Memory B cell (primary cell): ENCODE measurements around the gene PAPLN.

Experiments
- ATAC-seq: fragments of 150-1000 bp; cut with Tn5 transposase; 2 replicates; pipeline ENCODE4 v1.10.0; 2021; ENCODE audit warnings: low read depth, mild to moderate bottlenecking, moderate library complexity
- DNase-seq, 2 donors: peaks; one replicate each; pipeline ENCODE4 v3.0.0; 2022; ENCODE audit warnings: low spot score in 2 of 2
- H3K27ac Mint-ChIP-seq: one replicate; pipeline ENCODE4 v1.8.0; 2022; ENCODE audit warnings: mild to moderate bottlenecking, moderate library complexity, mixed read lengths
- H3K27me3 Mint-ChIP-seq: one replicate; pipeline ENCODE4 v1.8.0; 2022; ENCODE audit warnings: mixed read lengths
- H3K36me3 Mint-ChIP-seq: one replicate; pipeline ENCODE4 v1.8.0; 2022; ENCODE audit warnings: mild to moderate bottlenecking, mixed read lengths
- H3K4me1 Mint-ChIP-seq: one replicate; pipeline ENCODE4 v1.8.0; 2022; ENCODE audit warnings: mixed read lengths
- H3K4me3 Mint-ChIP-seq: one replicate; pipeline ENCODE4 v1.8.0; 2022; ENCODE audit warnings: mild to moderate bottlenecking, moderate library complexity, mixed read lengths
- H3K9me3 Mint-ChIP-seq: one replicate; pipeline ENCODE4 v1.8.0; 2022; ENCODE audit warnings: mixed read lengths

Gene PAPLN

DNA sequence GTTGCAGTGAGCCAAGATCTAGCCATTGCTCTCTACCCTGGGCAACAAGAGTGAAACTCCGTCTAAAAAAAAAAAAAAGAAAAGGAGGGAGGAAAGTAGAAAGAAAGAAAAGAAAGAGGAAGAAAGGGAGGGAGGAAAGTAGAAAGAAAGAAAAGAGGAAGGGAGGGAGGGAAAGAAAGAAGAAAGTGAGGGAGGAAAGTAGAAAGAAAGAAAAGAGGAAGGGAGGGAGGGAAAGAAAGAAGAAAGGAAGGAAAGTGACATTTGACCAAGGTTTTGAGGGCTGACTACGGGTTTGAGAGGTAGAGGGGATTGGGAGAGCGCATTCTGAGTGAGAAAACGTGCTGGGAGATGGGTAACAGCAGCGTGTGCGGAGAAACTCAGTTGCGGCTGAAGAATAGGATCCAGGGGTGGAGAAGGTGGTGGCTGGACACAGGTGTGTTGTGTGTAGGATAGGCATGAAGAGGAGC is 521 bp upstream of the PAPLN start:
- no peaks in the 10 kb centered on the region for H3K36me3 Mint-ChIP-seq
- DNase-seq (no peak), ATAC-seq (no peak)
- H3K27me3 Mint-ChIP-seq: peaks cover 32% of the 10 kb centered on the region
- H3K4me3 Mint-ChIP-seq: peak overlapping the region; percentile 78
- peaks cover 36% of the 10 kb centered on the region for H3K4me1 Mint-ChIP-seq
- H3K27ac Mint-ChIP-seq: no peak overlapping the region
- H3K9me3 Mint-ChIP-seq: no peaks in the 10 kb centered on the region

DNA sequence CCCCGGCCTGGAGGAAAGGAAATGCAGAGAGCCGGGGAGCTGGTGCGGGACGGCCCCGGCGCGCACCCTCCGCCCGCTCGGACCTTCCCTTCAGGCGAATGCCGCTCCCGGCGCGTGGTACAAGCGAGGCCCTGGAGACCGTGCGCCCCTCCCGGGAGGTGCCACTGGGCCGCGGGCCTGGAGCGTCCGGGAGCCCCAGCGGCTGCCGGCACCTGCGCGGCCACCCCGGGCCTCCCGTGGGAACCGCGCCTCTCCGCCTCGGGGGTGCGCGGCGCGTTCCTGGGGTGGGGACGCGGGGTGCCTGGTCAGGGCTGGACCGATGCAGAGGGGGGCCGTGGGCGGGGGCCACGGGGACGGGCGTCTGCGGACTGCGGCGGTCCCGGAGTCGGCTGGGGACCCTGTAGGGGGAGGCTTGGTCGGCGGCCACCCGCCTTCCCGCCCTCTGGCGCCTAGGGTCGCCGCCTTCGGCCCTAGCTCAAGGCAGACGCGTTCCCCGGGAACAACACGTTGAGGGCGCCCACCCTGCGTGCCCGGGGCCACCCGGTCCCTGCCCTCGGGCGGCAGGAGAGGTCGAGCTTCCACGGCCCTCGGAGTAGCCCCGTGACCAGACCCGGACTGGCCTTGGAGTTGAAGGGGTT is 599 bp downstream of the PAPLN start:
- ATAC-seq (peak; percentile 8), DNase-seq (no peak)
- H3K27ac Mint-ChIP-seq: no peak overlapping the region
- H3K36me3 Mint-ChIP-seq: no peaks in the 10 kb centered on the region
- H3K4me3 Mint-ChIP-seq: peak overlapping the region; percentile 78
- H3K9me3 Mint-ChIP-seq: no peaks in the 10 kb centered on the region
- peaks cover 45% of the 10 kb centered on the region for H3K4me1 Mint-ChIP-seq
- H3K27me3 Mint-ChIP-seq: peaks cover 37% of the 10 kb centered on the region

DNA sequence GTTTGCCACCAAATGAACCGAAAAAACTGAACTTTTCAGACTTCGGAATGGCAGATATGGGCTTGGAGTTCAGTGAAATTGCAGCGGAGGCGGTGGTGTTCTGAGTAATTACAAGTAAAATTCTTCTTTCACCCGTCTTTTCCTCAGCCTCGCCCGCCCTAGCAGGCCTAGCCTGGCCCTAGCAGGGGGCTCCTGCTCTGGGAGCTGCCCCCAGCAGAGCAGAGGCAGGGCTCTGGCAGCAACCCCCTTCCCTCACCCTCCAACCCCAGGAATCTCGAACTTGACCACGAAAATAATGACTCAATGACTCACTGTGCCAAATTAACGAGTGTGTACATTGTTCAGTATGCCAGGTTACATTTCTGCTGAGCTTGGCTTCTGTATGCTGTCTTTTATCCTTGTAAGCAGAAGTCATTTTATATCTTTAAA is 1.1 kb downstream of the PAPLN start:
- Mint-ChIP-seq H3K4me3 (peak overlapping the region; percentile 65), H3K27ac (no peak overlapping the region)
- no peak for DNase-seq

DNA sequence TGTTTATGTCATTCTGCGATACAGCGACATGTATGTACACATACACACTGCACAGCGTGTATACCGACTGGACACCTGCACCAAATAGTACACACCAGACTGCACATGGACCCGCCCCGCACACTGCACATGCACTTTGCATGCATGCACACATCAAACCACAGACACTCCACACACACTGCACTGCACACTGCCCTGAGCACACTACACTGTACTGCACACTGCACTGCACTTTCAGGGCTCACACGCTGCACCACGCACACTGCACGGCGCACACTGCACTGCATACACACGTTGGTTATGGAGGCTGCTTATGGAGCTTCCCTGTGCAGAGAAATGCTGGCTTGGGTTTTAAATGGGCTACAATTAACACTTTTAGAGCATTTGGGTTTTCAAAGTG is 1.6 kb downstream of the PAPLN start:
- H3K4me1 Mint-ChIP-seq: peaks cover 51% of the 10 kb centered on the region
- no peak overlapping the region for H3K4me3 Mint-ChIP-seq
- no peak overlapping the region for H3K27ac Mint-ChIP-seq

More for the DNA sequence above, 1.1 kb downstream of the PAPLN start:
- no peaks in the 10 kb centered on the region for H3K36me3 Mint-ChIP-seq
- ATAC-seq: no peak
- H3K4me1 Mint-ChIP-seq: peaks cover 49% of the 10 kb centered on the region
- H3K9me3 Mint-ChIP-seq: no peaks in the 10 kb centered on the region
- H3K27me3 Mint-ChIP-seq: peaks cover 37% of the 10 kb centered on the region

DNA sequence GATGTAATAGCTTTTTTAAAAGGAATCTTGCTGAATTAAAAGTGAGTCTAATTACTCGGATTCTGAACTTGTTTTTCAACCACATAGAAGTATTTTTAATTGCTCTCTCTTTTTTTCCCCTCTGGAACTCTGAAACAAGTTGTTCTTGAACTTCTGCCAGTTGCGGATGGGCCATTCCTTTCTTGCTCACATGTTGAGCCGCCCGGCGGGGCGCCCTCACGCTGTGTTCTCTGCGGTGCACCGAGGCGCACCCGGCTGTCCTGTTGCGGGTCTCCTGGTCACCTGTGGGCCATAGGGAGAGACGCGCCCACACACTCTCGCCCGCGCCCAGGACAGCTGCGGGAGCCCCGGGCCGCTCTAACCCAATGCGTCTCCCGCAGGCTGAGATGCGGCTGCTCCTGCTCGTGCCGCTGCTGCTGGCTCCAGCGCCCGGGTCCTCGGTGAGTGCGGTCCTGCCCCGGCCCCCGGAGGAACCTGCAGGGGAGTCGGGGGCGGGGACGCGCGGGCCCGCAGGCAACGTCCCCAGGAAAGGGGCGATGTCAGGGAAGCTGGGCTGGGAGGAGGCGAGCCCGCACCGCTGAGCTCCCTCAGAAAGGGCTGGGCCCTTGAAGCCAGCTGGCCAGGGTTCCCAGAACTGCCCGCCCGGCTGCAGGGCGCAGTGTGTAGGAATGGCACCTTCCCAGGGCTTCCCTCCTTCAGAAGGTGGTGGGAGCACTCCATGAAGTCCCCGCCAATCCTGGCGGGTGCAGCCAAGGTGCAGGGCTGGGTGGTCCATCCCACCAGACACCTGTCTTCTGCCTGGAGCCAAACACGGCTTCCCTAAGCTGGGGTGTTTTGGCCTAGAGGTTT is 2.3 kb downstream of the PAPLN start:
- no peaks in the 10 kb centered on the region for H3K9me3 Mint-ChIP-seq
- DNase-seq (no peak), ATAC-seq (no peak)
- H3K27ac Mint-ChIP-seq: no peak overlapping the region
- peaks cover 56% of the 10 kb centered on the region for H3K4me1 Mint-ChIP-seq
- peaks cover 32% of the 10 kb centered on the region for H3K27me3 Mint-ChIP-seq
- H3K4me3 Mint-ChIP-seq: no peak overlapping the region
- H3K36me3 Mint-ChIP-seq: no peaks in the 10 kb centered on the region

More for the DNA sequence above, 1.6 kb downstream of the PAPLN start:
- peak; percentile 14 for ATAC-seq
- H3K9me3 Mint-ChIP-seq: no peaks in the 10 kb centered on the region
- H3K27me3 Mint-ChIP-seq: peaks cover 33% of the 10 kb centered on the region
- H3K36me3 Mint-ChIP-seq: no peaks in the 10 kb centered on the region
- DNase-seq: no peak

DNA sequence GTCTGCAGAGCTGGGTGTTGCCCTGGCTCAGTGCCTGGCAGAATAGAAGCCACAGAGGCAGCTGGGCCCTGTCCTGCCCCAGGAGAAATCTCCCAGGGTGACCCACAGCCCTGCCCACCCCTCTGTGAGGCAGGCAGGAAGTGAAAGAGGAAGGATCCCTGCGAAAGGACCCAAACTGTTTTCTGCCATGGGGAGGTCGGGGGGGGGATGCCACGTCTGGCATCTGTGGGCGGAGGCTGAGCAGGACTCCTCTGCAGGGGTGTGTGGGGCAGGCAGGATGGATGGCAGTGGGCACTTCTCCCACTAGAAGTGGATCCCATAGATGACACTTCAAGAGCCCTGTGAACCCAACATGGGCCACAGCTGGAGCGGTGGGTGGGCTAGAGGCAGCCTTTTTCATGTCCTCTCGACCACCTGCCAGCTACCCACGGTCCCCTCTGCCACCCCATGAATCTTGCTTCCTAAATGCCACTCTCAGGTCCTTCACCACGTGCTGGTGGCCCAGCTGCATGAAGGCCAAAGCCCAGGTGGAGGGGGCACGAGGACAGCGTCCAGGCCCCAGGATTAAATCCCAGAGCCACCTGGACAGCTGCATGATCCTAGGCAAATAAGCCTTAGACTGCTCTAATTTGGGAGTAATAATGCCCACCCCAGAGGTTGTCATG is 3.6 kb downstream of the PAPLN start:
- peak; percentile 33 for ATAC-seq
- H3K27me3 Mint-ChIP-seq: peaks cover 26% of the 10 kb centered on the region

DNA sequence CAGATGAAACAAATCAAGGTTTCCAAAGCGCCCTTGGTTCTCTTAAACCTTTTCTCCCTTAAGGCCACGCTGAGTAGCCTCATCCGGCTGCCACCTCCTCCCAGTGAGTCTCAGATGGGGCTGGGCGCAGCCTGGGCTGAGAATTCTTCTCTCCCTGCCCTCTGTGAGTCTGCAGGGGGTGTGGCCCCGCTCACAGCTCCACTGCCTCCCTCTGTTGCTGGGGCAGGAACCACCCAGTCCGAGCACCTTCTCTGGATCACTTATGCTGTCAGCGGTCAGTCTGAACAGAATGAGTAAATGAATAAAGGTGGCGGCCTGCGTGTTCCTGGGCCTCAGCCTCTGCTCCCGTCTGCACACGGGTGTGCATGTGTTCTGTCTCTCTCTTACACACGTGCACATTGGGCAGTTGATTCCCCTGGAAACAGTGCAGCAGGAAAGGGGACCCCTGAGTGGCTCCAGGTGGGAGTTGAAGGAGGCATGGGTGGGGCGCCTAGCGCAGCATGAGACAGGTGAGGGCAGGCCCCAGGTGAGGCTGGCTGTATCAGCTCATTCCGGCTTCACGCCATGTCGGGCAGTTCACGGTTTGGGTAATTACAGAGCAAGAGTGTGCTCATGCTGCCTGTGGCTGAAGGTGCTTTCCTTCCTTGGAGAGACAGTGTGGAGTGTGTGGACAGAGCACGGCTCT is 4.3 kb downstream of the PAPLN start:
- H3K36me3 Mint-ChIP-seq: no peaks in the 10 kb centered on the region
- H3K4me1 Mint-ChIP-seq: peaks cover 54% of the 10 kb centered on the region
- DNase-seq (no peak), ATAC-seq (no peak)
- H3K4me3 Mint-ChIP-seq: no peak overlapping the region
- peaks cover 22% of the 10 kb centered on the region for H3K27me3 Mint-ChIP-seq
- H3K9me3 Mint-ChIP-seq: no peaks in the 10 kb centered on the region
- no peak overlapping the region for H3K27ac Mint-ChIP-seq

More for the DNA sequence above, 3.6 kb downstream of the PAPLN start:
- Mint-ChIP-seq H3K4me3 (no peak overlapping the region), H3K27ac (no peak overlapping the region), H3K9me3 (no peaks in the 10 kb centered on the region), H3K4me1 (peaks cover 55% of the 10 kb centered on the region), H3K36me3 (no peaks in the 10 kb centered on the region)
- DNase-seq: peak in 1 of 2 donors; percentile 12

DNA sequence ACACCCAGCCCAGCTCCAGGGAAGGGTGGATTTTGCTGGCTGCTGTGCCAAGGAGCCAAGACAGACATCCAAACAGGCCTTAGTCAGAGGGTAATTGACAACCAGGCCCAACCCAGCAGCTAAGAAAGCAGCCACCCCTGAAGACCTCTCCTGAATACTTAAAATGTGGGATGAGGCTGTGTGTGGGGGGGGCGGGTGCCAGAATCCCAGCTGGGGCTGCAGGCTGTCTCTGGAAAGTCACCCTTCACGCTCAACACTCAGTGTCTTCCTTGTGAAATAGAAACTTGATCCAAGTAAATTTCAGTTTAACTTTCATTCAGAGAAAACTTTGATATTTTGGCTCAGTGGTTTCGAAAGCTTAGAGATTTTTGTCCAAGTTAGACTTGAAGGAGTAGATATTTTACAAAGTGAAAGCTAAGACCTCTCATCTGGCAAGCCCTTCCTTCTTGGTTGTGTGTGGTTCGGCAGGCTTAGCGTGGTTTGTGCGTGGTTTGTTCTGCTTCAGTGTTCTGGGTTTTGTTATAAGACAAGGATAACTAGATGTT is 5.1 kb downstream of the PAPLN start:
- no peak for DNase-seq
- Mint-ChIP-seq H3K4me1 (peaks cover 56% of the 10 kb centered on the region), H3K4me3 (peak overlapping the region; percentile 79), H3K27ac (peak overlapping the region; percentile 25), H3K9me3 (no peaks in the 10 kb centered on the region), H3K36me3 (no peaks in the 10 kb centered on the region), H3K27me3 (peaks cover 19% of the 10 kb centered on the region)
- peak; percentile 33 for ATAC-seq

DNA sequence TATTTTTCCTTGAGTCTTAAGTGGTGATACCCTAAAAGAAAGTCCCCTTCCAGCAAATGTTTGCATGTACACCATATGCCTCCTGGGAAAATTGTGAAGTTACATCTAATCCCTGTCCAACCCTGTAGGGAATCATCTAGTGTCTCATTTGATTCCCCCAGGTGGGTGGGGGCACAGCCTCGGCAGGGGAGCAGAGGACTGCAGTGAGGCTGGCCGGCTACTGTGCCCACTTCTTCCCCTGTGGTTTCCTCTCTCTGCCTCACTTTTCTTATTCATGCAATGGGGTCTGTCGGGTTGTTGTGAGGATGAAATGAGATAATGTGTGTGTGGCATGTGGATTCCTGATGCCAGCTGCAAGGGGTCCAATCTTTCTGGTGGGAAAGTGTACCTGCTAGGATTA is 6.0 kb downstream of the PAPLN start:
- no peaks in the 10 kb centered on the region for H3K36me3 Mint-ChIP-seq
- ATAC-seq (no peak), DNase-seq (no peak)
- peaks cover 26% of the 10 kb centered on the region for H3K27me3 Mint-ChIP-seq
- H3K4me1 Mint-ChIP-seq: peaks cover 63% of the 10 kb centered on the region
- no peak overlapping the region for H3K27ac Mint-ChIP-seq
- H3K9me3 Mint-ChIP-seq: no peaks in the 10 kb centered on the region
- peak overlapping the region; percentile 79 for H3K4me3 Mint-ChIP-seq

DNA sequence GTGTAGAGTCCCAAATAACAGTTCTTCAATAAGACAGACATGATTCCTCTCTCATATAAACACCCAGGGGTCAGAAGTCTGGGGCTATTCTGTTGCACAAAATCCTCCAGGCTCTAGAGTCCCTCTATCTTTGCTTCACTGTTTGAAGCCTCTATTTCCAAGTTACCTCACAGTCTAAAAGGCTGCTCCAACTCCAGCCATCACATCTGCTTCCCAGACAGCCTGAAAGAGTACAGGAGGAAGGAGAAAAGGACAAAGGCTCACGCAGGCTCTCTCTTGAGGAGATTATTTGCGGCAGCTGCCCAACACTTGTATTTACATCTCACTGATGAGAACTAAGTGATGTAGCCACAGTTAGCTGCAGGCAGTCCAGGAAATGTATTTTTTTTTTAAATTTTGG is 6.4 kb downstream of the PAPLN start:
- ATAC-seq: no peak
- H3K4me1 Mint-ChIP-seq: peaks cover 64% of the 10 kb centered on the region

DNA sequence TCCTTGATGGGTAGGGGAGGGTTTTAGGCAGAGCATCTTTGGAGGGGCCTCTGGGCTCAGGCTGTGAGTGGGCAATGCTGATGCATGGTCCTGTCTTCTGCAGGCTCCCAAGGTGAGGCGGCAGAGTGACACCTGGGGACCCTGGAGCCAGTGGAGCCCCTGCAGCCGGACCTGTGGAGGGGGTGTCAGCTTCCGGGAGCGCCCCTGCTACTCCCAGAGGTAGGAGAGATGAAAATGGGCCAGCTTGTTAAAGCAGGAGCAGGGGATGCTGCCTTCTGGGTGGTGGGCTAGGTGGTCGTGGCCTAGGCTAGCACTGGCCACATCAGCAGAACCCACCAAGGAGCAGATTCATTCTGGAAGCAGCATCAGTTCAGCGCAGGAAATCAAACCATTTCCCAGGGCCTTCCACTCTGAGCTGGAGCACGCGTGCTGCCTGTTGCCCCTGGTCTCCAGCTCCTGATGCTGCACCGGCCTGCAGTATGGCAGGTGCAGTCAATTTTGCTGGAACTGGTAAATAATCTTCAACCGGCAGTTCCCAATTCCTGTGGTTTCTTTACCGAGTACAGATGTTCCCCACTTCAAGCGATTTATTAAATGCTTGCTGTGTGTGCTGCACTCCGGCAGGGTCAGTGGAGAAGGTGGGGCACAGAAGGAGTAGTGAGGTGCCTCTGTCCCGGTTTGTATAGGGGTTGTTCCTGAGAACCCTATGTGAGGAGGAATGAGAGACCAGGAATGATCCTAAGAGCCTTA is 7.4 kb downstream of the PAPLN start:
- peak overlapping the region; percentile 74 for H3K4me3 Mint-ChIP-seq
- H3K4me1 Mint-ChIP-seq: peaks cover 61% of the 10 kb centered on the region
- H3K27me3 Mint-ChIP-seq: peaks cover 21% of the 10 kb centered on the region
- no peaks in the 10 kb centered on the region for H3K9me3 Mint-ChIP-seq
- ATAC-seq: no peak
- H3K36me3 Mint-ChIP-seq: no peaks in the 10 kb centered on the region
- no peak for DNase-seq
- H3K27ac Mint-ChIP-seq: no peak overlapping the region

More for the DNA sequence above, 6.4 kb downstream of the PAPLN start:
- Mint-ChIP-seq H3K4me3 (no peak overlapping the region), H3K9me3 (no peaks in the 10 kb centered on the region), H3K27ac (no peak overlapping the region), H3K36me3 (no peaks in the 10 kb centered on the region), H3K27me3 (peaks cover 26% of the 10 kb centered on the region)
- no peak for DNase-seq

DNA sequence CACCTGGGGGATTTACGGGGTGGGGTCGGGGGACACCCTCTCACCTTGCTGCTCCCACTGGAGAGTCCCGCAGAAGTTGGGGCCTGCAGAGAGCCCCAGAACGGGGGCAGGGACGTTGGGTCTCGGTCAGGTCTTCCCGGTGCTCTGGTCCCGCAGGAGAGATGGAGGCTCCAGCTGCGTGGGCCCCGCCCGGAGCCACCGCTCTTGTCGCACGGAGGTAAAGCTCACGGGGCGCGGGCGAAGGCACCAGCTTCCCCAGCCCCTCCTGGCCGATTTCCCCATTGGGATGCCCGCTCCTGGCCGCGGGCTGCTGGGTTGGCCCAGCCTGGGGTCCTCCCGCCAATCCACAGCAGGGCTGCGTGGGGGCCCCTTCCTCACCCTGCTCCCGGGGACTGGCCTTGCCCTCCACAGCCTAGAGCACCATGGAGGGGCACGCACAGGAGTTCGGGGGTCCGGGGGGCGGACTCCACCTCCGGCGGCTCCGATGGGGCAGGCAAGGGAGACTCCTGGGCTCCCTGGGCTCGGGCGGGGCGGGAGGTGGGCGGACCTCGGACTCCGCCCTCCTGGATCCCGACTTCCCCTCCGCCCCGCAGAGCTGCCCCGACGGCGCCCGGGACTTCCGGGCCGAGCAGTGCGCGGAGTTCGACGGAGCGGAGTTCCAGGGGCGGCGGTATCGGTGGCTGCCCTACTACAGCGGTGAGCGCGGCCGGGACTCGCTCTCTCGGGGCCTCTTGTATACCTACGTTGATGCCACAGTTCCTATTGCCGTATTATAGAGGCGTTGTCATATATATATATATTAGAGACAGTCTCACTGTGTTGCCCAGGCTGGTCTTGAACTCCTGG is 8.4 kb downstream of the PAPLN start:
- H3K4me1 Mint-ChIP-seq: peaks cover 59% of the 10 kb centered on the region
- H3K9me3 Mint-ChIP-seq: no peaks in the 10 kb centered on the region
- H3K4me3 Mint-ChIP-seq: peak overlapping the region; percentile 85
- H3K27ac Mint-ChIP-seq: no peak overlapping the region
- H3K27me3 Mint-ChIP-seq: peaks cover 19% of the 10 kb centered on the region
- ATAC-seq: peak; percentile 83
- no peaks in the 10 kb centered on the region for H3K36me3 Mint-ChIP-seq
- peak; percentile 47 to 63 for DNase-seq
